ENCODE results near the gene CKS2. TPM values are rescaled to one million over a fixed set of nuclear protein-coding genes. Genes with fewer than 3 reads are reported as not detected.

CKS2 gene
- total RNA-seq, 1 donor from 2014 or later: 23.7 TPM

GRCh38 chr9:89358376-89358916 lies 47.5 kb downstream of the CKS2 start:
- Mint-ChIP-seq H3K36me3 (ENCODE audit: unreplicated experiment) (peaks cover 70% of the 10 kb centered on the region), H3K27ac (ENCODE audit: unreplicated experiment) (no peak overlapping the region), H3K27me3 (ENCODE audit: unreplicated experiment) (no peaks in the 10 kb centered on the region), H3K4me3 (ENCODE audit: unreplicated experiment) (no peak overlapping the region), H3K9me3 (ENCODE audit: unreplicated experiment) (no peaks in the 10 kb centered on the region), H3K4me1 (ENCODE audit: unreplicated experiment) (no peaks in the 10 kb centered on the region)
- DNase-seq (ENCODE audit: extremely low spot score, unreplicated experiment): no peak
- no peak for TF ChIP-seq CTCF (IDR thresholded peaks at IDR 0.05)

GRCh38 chr9:89358985-89359384 lies 48.0 kb downstream of the CKS2 start:
- no peak for DNase-seq (ENCODE audit: extremely low spot score, unreplicated experiment)
- Mint-ChIP-seq H3K27me3 (ENCODE audit: unreplicated experiment) (no peaks in the 10 kb centered on the region), H3K4me3 (ENCODE audit: unreplicated experiment) (no peak overlapping the region), H3K4me1 (ENCODE audit: unreplicated experiment) (no peaks in the 10 kb centered on the region), H3K36me3 (ENCODE audit: unreplicated experiment) (peaks cover 65% of the 10 kb centered on the region), H3K27ac (ENCODE audit: unreplicated experiment) (no peak overlapping the region), H3K9me3 (ENCODE audit: unreplicated experiment) (no peaks in the 10 kb centered on the region)
- TF ChIP-seq CTCF (IDR thresholded peaks at IDR 0.05): no peak

GRCh38 chr9:89359751-89360261 lies 48.8 kb downstream of the CKS2 start:
- no peaks in the 10 kb centered on the region for H3K9me3 Mint-ChIP-seq (ENCODE audit: unreplicated experiment)
- H3K4me1 Mint-ChIP-seq (ENCODE audit: unreplicated experiment): no peaks in the 10 kb centered on the region
- no peak overlapping the region for H3K27ac Mint-ChIP-seq (ENCODE audit: unreplicated experiment)
- no peak overlapping the region for H3K4me3 Mint-ChIP-seq (ENCODE audit: unreplicated experiment)
- no peaks in the 10 kb centered on the region for H3K27me3 Mint-ChIP-seq (ENCODE audit: unreplicated experiment)
- DNase-seq (ENCODE audit: extremely low spot score, unreplicated experiment): no peak
- H3K36me3 Mint-ChIP-seq (ENCODE audit: unreplicated experiment): peaks cover 57% of the 10 kb centered on the region
- no peak for TF ChIP-seq CTCF (IDR thresholded peaks at IDR 0.05)

GRCh38 chr9:89360465-89360864 lies 49.5 kb downstream of the CKS2 start:
- TF ChIP-seq CTCF (IDR thresholded peaks at IDR 0.05): no peak
- no peak for DNase-seq (ENCODE audit: extremely low spot score, unreplicated experiment)
- H3K36me3 Mint-ChIP-seq (ENCODE audit: unreplicated experiment): peaks cover 50% of the 10 kb centered on the region
- no peaks in the 10 kb centered on the region for H3K4me1 Mint-ChIP-seq (ENCODE audit: unreplicated experiment)
- no peaks in the 10 kb centered on the region for H3K27me3 Mint-ChIP-seq (ENCODE audit: unreplicated experiment)
- no peaks in the 10 kb centered on the region for H3K9me3 Mint-ChIP-seq (ENCODE audit: unreplicated experiment)
- no peak overlapping the region for H3K4me3 Mint-ChIP-seq (ENCODE audit: unreplicated experiment)
- no peak overlapping the region for H3K27ac Mint-ChIP-seq (ENCODE audit: unreplicated experiment)

GRCh38 chr9:89361031-89361430 lies 50.0 kb downstream of the CKS2 start:
- no peak for DNase-seq (ENCODE audit: extremely low spot score, unreplicated experiment)
- H3K27me3 Mint-ChIP-seq (ENCODE audit: unreplicated experiment): no peaks in the 10 kb centered on the region
- H3K9me3 Mint-ChIP-seq (ENCODE audit: unreplicated experiment): no peaks in the 10 kb centered on the region
- no peak overlapping the region for H3K27ac Mint-ChIP-seq (ENCODE audit: unreplicated experiment)
- H3K4me1 Mint-ChIP-seq (ENCODE audit: unreplicated experiment): no peaks in the 10 kb centered on the region
- peaks cover 46% of the 10 kb centered on the region for H3K36me3 Mint-ChIP-seq (ENCODE audit: unreplicated experiment)
- no peak for TF ChIP-seq CTCF (IDR thresholded peaks at IDR 0.05)
- H3K4me3 Mint-ChIP-seq (ENCODE audit: unreplicated experiment): no peak overlapping the region
